GM10266 (cell line): ENCODE measurements around the gene SCUBE1.

Experiments used
- DNase-seq: peaks from one replicate; pipeline ENCODE4 v3.0.0; 2012; ENCODE audit errors: extremely low spot score
- CTCF ChIP-seq: IDR thresholded peaks from 2 replicates; pipeline ENCODE4 v1.5.1; 2012; ENCODE audit warnings: mild to moderate bottlenecking, low read depth; ENCODE audit not compliant: control insufficient read depth, insufficient read depth; ENCODE audit errors: missing control alignments

Gene SCUBE1

GRCh38 chr22:43202756-43203410 is 140.3 kb downstream of the SCUBE1 start:
- no peak for TF ChIP-seq CTCF
- no peak for DNase-seq

- DNase-seq = no peak
- no peak for TF ChIP-seq CTCF
Measured at GRCh38 chr22:43202326-43202725, 140.8 kb downstream of the SCUBE1 start.

- no peak for DNase-seq
- TF ChIP-seq CTCF = no peak
Measured at GRCh38 chr22:43201486-43202219, 141.5 kb downstream of the SCUBE1 start.

GRCh38 chr22:43200555-43200954 is 142.6 kb downstream of the SCUBE1 start:
- TF ChIP-seq CTCF = no peak
- no peak for DNase-seq

GRCh38 chr22:43200031-43200430 is 143.1 kb downstream of the SCUBE1 start:
- TF ChIP-seq CTCF = no peak
- no peak for DNase-seq

GRCh38 chr22:43199541-43199940 is 143.6 kb downstream of the SCUBE1 start:
- DNase-seq = no peak

More at GRCh38 chr22:43199541-43199940, 143.6 kb downstream of the SCUBE1 start:
- no peak for TF ChIP-seq CTCF
